WTC11 (cell line): ENCODE measurements around the gene REELD1. TPM values are rescaled to one million over a fixed set of nuclear protein-coding genes. Genes with fewer than 3 reads are reported as not detected.

Experiments used
- ATAC-seq: fragments of 200-7000 bp; cut with Tn5 transposase; 2 replicates; pipeline ENCODE4 v1.10.0; 2021; ENCODE audit warnings: mild to moderate bottlenecking, moderate library complexity
- Bru-seq: library from RNA; stranded (reverse); fragments of 400-500 nt; gene quantifications from one replicate; lab custom pipeline; 2021; lab: Mats Ljungman, UMichigan
- CTCF ChIA-PET: fragments of 300-600 bp; sonication (Branson Sonifier 250); formaldehyde crosslinking; loops from one replicate; lab custom pipeline; 2021; ENCODE audit warnings: antibody characterized with exemption; lab: Charles Lee
- POLR2A ChIA-PET: fragments of 350-600 bp; sonication (Branson Sonifier 250); formaldehyde crosslinking; loops from one replicate; lab custom pipeline; 2021; ENCODE audit warnings: antibody characterized with exemption; lab: Charles Lee
- DNase-seq: peaks from one replicate; pipeline ENCODE4 v3.0.0; 2021; ENCODE audit warnings: low spot score
- H3K27ac Mint-ChIP-seq: 2 replicates; pipeline ENCODE4 v1.8.0; 2021; ENCODE audit warnings: mixed read lengths
- H3K27me3 Mint-ChIP-seq: 2 replicates; pipeline ENCODE4 v1.8.0; 2021; ENCODE audit warnings: low read depth, mild to moderate bottlenecking, moderate library complexity, mixed read lengths
- H3K36me3 Mint-ChIP-seq: 2 replicates; pipeline ENCODE4 v1.8.0; 2021; ENCODE audit warnings: mixed read lengths
- H3K4me1 Mint-ChIP-seq: 2 replicates; pipeline ENCODE4 v1.8.0; 2022; ENCODE audit warnings: mixed read lengths
- H3K4me3 Mint-ChIP-seq: 2 replicates; pipeline ENCODE4 v1.8.0; 2021; ENCODE audit warnings: mild to moderate bottlenecking, moderate library complexity, mixed read lengths
- H3K9me3 Mint-ChIP-seq: 2 replicates; pipeline ENCODE4 v1.8.0; 2021; ENCODE audit warnings: mixed read lengths
- CDX4 ChIP-seq: fragments of 250-450 bp; sonication (Bioruptor Pico); IDR thresholded peaks from 2 replicates; pipeline ENCODE4 v1.9.0; 2021; ENCODE audit warnings: moderate library complexity, mild to moderate bottlenecking, inconsistent platforms, borderline replicate concordance
- EMX1 ChIP-seq: fragments of 250-450 bp; sonication (Bioruptor Pico); IDR thresholded peaks from 2 replicates; pipeline ENCODE4 v1.8.0; 2021; ENCODE audit warnings: mild to moderate bottlenecking
- ESRRA ChIP-seq: sonication (generic); formaldehyde crosslinking; IDR thresholded peaks from 2 replicates; pipeline ENCODE4 v1.8.1; 2022; ENCODE audit warnings: mild to moderate bottlenecking, missing genetic modification reagents, borderline replicate concordance
- FOXJ3 ChIP-seq: sonication (generic); formaldehyde crosslinking; IDR thresholded peaks from 2 replicates; pipeline ENCODE4 v1.9.0; 2021; ENCODE audit warnings: missing genetic modification reagents, mild to moderate bottlenecking, borderline replicate concordance
- GRHL2 ChIP-seq: fragments of 250-450 bp; sonication (Bioruptor Pico); IDR thresholded peaks from 2 replicates; pipeline ENCODE4 v1.8.0; 2022; ENCODE audit warnings: mild to moderate bottlenecking, moderate library complexity; ENCODE audit not compliant: insufficient replicate concordance, severe bottlenecking
- KAT7 ChIP-seq: sonication (generic); formaldehyde crosslinking; IDR thresholded peaks from 2 replicates; pipeline ENCODE4 v1.8.1; 2023; ENCODE audit warnings: missing genetic modification reagents, mild to moderate bottlenecking, borderline replicate concordance
- NR1H2 ChIP-seq: sonication (generic); formaldehyde crosslinking; IDR thresholded peaks from 2 replicates; pipeline ENCODE4 v1.9.0; 2021; ENCODE audit warnings: mild to moderate bottlenecking, moderate library complexity, missing genetic modification reagents
- NR3C1 ChIP-seq: sonication (generic); formaldehyde crosslinking; conservative IDR thresholded peaks from 2 replicates; pipeline ENCODE4 v1.8.1; 2023; ENCODE audit warnings: low read depth, mild to moderate bottlenecking, missing genetic modification reagents
- STAT6 ChIP-seq: sonication (generic); formaldehyde crosslinking; conservative IDR thresholded peaks from 2 replicates; pipeline ENCODE4 v1.8.1; 2023; ENCODE audit warnings: mild to moderate bottlenecking, low read depth, missing genetic modification reagents, moderate library complexity
- USF2 ChIP-seq: sonication (generic); formaldehyde crosslinking; IDR thresholded peaks from 2 replicates; pipeline ENCODE4 v1.8.1; 2023; ENCODE audit warnings: mild to moderate bottlenecking, missing genetic modification reagents, moderate library complexity
- ZNF138 ChIP-seq: sonication (generic); formaldehyde crosslinking; conservative IDR thresholded peaks from 2 replicates; pipeline ENCODE4 v1.8.1; 2022; ENCODE audit warnings: mild to moderate bottlenecking, moderate library complexity, missing genetic modification reagents
- ZNF396 ChIP-seq: fragments of 250-450 bp; sonication (Bioruptor Pico); IDR thresholded peaks from 2 replicates; pipeline ENCODE4 v1.8.0; 2021; ENCODE audit warnings: mild to moderate bottlenecking, moderate library complexity, borderline replicate concordance
- ZNF416 ChIP-seq: fragments of 250-450 bp; sonication (Bioruptor Pico); IDR thresholded peaks from 2 replicates; pipeline ENCODE4 v1.9.0; 2021; ENCODE audit warnings: mild to moderate bottlenecking, inconsistent platforms
- long read RNA-seq, 3 experiments: library from RNA in 1 of 3; library from capped mRNA in 1 of 3; library from polyadenylated mRNA in 1 of 3; unstranded in 2 of 3; stranded (forward) in 1 of 3; transcript quantifications; one replicate each; pipeline ENCODE4 v2.0.0, GENCODE V29; 2021
- total RNA-seq: library from RNA; stranded (reverse); gene quantifications from 3 replicates; pipeline ENCODE4 v1.2.3, GENCODE V29; 2021
- TF ChIP-seq, protein P1 (sequence below): sonication (generic); formaldehyde crosslinking; IDR thresholded peaks from 2 replicates; pipeline ENCODE4 v1.8.1; 2022; ENCODE audit warnings: low read depth, missing genetic modification reagents, borderline replicate concordance
- TF ChIP-seq, protein P2 (sequence below): sonication (generic); formaldehyde crosslinking; IDR thresholded peaks from 2 replicates; pipeline ENCODE4 v1.8.1; 2023; ENCODE audit warnings: mild to moderate bottlenecking, moderate library complexity, missing genetic modification reagents

Gene REELD1
- total RNA-seq = not detected in 3 replicates
- Bru-seq, nascent RNA = percentile 9 among the genes with signal in this experiment
- long read RNA-seq, experiment 1 = 0 reads
- long read RNA-seq, experiment 2 = 0 reads
- long read RNA-seq, experiment 3 = 0 reads

GRCh38 chr4:146214238-146214637 lies at the start of gene REELD1:
Gene REELD1 (plus strand): TSS chr4:146214538. CDS start chr4:146216953, 2,415 bp downstream.
- ChIA-PET POLR2A (no interaction called here), CTCF (interaction anchor here (0.9 kb wide), 1 partner anchor 125 kb away, joined by 3 read pairs; no protein-coding TSS in a partner anchor)
- DNase-seq (no peak), ATAC-seq (no peak)
- Mint-ChIP-seq H3K4me1 (no peaks in the 10 kb centered on the region), H3K27ac (no peak within 1 kb of the TSS), H3K4me3 (no peak within 1 kb of the TSS), H3K9me3 (no peaks in the 10 kb centered on the region), H3K27me3 (no peaks in the 10 kb centered on the region), H3K36me3 (no peaks in the 10 kb centered on the region)
- TF ChIP-seq CDX4 (CRISPR knock-in tag) (no peak), KAT7 (CRISPR knock-in tag) (no peak), USF2 (CRISPR knock-in tag) (no peak), STAT6 (CRISPR knock-in tag) (no peak), ESRRA (no peak), ZNF396 (CRISPR knock-in tag) (no peak)

DNA sequence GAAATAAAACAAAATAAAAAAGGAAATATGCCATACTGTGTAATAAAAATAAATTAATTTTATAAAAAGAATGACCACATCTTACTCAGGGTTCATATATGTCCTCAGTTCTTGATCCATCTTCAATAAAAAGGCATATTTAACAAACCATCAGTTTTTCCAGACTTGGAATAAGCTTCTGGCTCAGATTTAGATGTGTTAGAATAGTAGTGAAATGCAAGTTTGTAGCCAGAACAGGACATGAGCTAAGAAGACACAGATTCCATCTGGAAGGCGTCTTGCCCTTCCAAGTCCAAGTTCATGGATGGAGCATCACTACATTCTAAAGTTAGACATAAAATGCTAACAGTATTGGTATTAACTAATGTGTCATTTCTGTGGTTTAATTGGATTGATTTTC lies 49.1 kb upstream of the REELD1 start:
- no peak for DNase-seq
- no peak overlapping the region for H3K27ac Mint-ChIP-seq
- POLR2A ChIA-PET = no interaction called here
- H3K36me3 Mint-ChIP-seq = no peaks in the 10 kb centered on the region
- H3K4me3 Mint-ChIP-seq = no peak overlapping the region
- no peak for ATAC-seq
- H3K9me3 Mint-ChIP-seq = peaks cover 21% of the 10 kb centered on the region
- CTCF ChIA-PET = no interaction called here
- H3K4me1 Mint-ChIP-seq = no peaks in the 10 kb centered on the region
- TF ChIP-seq EMX1 (no peak), NR1H2 (CRISPR knock-in tag) (no peak), ZNF396 (CRISPR knock-in tag) (no peak), ZNF138 (no peak), GRHL2 (CRISPR knock-in tag) (no peak), USF2 (CRISPR knock-in tag) (no peak), NR3C1 (no peak), ZNF416 (CRISPR knock-in tag) (no peak), FOXJ3 (no peak)
- TF ChIP-seq, protein P1, sequence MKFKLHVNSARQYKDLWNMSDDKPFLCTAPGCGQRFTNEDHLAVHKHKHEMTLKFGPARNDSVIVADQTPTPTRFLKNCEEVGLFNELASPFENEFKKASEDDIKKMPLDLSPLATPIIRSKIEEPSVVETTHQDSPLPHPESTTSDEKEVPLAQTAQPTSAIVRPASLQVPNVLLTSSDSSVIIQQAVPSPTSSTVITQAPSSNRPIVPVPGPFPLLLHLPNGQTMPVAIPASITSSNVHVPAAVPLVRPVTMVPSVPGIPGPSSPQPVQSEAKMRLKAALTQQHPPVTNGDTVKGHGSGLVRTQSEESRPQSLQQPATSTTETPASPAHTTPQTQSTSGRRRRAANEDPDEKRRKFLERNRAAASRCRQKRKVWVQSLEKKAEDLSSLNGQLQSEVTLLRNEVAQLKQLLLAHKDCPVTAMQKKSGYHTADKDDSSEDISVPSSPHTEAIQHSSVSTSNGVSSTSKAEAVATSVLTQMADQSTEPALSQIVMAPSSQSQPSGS (CRISPR knock-in tag) = no peak
- TF ChIP-seq, protein P2, sequence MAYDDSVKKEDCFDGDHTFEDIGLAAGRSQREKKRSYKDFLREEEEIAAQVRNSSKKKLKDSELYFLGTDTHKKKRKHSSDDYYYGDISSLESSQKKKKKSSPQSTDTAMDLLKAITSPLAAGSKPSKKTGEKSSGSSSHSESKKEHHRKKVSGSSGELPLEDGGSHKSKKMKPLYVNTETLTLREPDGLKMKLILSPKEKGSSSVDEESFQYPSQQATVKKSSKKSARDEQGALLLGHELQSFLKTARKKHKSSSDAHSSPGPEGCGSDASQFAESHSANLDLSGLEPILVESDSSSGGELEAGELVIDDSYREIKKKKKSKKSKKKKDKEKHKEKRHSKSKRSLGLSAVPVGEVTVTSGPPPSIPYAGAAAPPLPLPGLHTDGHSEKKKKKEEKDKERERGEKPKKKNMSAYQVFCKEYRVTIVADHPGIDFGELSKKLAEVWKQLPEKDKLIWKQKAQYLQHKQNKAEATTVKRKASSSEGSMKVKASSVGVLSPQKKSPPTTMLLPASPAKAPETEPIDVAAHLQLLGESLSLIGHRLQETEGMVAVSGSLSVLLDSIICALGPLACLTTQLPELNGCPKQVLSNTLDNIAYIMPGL = no peak
- peaks cover 6% of the 10 kb centered on the region for H3K27me3 Mint-ChIP-seq
